GM08714 (cell line): ENCODE measurements around the gene PTX4.

ENCODE experiments used
- H3K4me3 ChIP-seq: fragments of 200-500 bp; sonication (Bioruptor generic); 2 replicates; pipeline ENCODE4 v1.5.1; 2014; ENCODE audit warnings: mild to moderate bottlenecking, low read length, inconsistent platforms
- ZNF274 ChIP-seq: IDR thresholded peaks from 2 replicates; pipeline ENCODE4 v1.6.1; 2012; ENCODE audit warnings: mild to moderate bottlenecking, low read depth, low read length

The PTX4 gene

GRCh38 chr16:1528921-1529537, 40.3 kb upstream of the PTX4 start:
- no peak overlapping the region for H3K4me3 ChIP-seq
- no peak for TF ChIP-seq ZNF274

GRCh38 chr16:1527836-1528811, 39.4 kb upstream of the PTX4 start:
- no peak overlapping the region for H3K4me3 ChIP-seq
- no peak for TF ChIP-seq ZNF274

DNA sequence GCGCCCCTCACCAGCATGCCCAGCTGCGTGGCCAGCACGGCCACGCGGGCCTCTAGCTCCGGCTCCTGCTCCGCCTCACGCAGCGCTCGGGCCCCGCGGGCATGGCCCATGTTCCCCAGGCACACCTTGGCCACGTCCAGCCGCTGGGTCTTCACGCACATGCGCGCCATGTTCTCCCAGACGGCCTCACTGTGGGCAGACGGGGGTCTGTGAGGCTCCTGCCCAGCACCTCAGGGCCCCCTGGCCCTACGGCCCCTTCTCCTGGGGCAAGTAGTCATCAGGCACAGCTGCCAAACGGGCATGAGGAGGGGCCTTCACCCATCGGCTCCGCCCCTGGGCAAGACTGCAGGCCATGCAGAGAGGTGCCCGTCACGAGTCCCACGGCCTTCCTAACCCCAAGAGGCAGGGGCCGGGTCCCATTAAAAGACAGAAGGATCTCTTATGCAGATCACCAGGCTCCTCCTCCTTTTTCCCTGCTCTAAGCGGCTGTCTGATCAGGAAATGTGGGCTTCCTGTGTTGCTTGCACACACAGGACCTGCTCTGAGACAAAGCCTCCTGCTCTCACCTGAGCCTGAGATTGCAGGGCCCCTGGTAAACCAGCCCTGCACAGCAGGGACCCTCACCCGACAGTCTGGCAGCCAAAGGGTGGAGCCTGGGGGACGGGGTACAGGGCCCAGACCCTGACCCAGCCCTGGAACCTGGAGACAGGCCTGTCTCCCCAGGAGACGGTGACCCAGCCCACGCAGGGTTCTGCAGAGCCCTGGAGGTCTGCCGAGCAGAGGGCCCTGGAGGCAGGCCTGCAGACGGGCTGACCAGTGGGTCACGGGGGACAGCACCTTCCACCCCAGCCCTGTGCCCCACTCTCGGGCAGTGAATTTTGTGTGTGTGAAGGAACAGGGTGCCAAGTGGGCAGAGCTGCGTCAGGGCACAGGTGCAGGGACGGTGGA, 38.1 kb upstream of the PTX4 start:
- no peak overlapping the region for H3K4me3 ChIP-seq
- no peak for TF ChIP-seq ZNF274

DNA sequence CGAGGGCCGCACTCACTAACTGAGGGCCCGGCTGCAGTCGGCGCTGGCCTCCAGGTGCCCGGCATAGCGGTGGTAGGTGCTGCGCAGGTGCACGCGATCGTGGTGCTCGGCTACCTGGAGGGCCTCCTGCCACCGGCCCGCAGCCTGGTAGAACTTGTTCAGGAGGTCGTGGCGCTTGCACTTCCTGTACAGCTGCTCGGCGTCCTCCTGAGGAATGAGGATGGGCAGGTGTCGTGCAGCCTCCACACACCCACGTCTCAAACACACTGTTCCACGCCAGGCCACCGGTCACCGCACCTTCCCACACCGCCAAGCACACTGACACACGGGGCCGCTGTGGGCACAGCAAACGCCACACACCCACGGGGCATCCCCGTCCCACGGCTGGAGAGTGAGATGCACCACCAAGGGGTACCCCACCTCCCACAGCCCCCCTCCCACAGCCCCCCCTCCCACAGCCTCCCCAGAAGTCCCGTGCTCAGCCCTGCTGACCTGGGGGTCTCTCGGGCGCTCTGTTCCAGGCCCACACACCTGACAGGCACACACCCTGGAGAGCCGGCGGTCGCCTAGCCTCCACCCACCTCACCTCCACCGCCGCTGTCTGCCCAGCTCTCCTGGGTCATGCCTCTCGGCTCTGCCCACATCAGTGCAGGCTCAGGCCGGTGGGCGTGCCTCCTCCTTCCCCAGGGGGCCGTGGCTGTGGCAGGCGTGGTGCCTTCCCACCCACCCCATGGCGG, 37.3 kb upstream of the PTX4 start:
- no peak overlapping the region for H3K4me3 ChIP-seq
- no peak for TF ChIP-seq ZNF274

DNA sequence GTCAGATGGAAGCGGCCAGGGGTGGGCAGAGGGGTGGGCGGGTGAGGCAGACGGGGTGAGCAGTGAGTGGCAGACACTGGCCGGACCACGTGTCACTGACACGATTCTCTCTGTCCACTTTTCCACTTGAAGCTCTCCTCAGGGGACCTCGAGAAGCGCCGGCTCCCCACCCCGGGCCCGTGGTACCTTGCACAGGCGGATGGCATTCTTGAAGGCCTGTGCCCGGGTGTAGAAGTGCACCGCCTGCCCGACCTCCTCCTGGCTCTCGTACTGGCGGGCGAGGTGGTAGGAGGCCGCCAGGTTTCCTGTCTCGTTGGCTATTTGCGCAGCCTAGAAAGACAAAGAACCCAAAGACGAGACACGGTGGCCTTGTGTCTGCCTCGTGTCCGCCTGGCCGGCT, 35.6 kb upstream of the PTX4 start:
- TF ChIP-seq ZNF274: no peak
- H3K4me3 ChIP-seq: no peak overlapping the region

DNA sequence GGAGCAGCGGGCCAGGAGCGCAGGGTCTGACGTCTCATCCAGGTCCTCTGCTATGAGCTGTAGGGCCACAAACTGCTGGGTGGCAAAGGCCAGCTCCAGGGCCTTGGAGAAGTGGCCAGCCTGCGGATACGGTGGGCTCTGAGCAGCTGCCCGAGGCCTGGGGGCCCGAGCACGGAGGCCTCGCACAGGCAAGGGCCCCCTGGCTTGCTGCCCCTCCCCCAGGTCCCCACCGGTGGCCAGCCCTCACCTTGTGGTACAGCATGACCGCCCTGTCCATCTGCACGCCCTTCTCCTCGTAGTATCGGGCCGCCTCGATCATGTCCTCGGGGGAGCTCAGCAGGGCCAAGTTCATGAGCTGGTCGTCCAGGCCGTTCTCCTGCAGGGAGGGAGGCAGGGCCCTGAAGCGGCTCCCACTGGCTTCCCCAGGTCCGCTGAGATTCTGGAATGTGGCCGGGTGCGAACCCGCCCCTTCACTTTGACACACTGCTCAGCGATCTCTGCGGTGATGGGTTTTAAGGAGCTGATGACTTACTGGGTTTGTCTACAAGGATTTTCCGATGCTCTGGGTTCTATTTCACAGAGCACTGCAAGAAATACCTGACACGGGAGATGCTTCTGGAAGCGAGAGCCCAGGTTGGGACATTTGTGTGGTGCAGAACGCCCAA, 35.0 kb upstream of the PTX4 start:
- H3K4me3 ChIP-seq: no peak overlapping the region
- no peak for TF ChIP-seq ZNF274

DNA sequence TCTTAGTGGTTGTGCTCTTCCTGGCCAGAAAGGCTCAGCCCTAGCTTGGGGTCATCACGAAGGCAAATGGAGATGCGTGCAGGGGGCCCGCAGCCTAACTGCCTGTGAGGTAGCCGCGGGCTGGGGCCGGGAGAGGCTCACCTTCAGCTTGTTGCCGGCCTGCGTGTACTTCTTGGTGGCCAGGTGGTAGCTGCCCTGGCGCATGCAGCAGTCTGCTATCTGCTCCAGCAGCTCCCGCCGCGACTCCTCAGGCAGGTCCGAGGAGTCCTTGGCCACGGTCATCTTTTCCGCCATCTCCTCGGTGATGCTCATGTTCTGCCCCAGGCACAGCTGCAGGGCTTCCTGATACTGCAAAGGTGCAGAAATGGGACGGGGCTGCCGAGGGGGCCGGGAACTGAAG, 31.7 kb upstream of the PTX4 start:
- TF ChIP-seq ZNF274: no peak
- no peak overlapping the region for H3K4me3 ChIP-seq

- H3K4me3 ChIP-seq: no peak overlapping the region
- TF ChIP-seq ZNF274: no peak
Observed at GRCh38 chr16:1519831-1520230, 31.1 kb upstream of the PTX4 start.

DNA sequence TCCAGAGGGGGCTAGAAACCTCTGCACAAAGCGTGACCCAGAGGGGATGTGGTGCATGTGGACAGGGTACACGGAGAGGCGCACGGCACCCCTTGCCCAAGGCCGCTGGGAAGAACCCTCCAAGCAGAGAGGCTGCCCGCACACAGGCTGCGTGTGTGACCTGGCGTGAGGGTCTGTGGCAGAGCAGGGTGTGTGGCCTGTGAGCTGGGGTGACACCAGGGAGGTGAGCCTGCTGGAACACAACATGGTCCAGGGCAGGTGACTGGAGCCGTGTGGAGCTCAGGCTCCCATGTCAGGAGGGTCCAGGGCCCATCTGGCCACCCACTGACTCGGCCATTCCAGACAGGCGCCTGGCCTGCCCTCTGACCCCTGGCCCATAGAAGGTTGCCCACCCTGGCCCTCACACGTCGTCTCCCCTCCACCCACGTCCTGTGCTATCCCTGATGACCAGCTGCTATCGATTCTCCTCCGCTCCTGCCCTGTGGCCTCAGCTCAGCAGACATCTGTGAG, 29.9 kb upstream of the PTX4 start:
- H3K4me3 ChIP-seq: no peak overlapping the region
- no peak for TF ChIP-seq ZNF274

DNA sequence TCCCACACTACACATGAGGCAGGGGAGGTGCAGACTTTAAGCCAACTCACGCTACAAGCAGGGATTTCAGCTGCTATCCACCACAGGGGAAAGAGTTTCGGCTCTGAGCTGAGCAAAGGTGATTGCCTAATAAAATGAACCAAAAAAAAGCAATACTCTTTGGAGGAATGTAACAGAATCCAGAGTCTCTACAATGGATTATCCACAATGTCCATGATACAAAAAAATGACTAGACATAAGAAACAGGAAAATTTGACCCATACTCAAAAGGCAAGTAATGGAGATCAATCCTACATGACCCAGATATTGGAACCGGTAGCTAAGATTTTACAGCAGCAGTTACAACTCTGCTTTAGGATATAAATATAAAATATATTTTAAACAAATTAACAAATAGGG, 25.8 kb upstream of the PTX4 start:
- TF ChIP-seq ZNF274: no peak

DNA sequence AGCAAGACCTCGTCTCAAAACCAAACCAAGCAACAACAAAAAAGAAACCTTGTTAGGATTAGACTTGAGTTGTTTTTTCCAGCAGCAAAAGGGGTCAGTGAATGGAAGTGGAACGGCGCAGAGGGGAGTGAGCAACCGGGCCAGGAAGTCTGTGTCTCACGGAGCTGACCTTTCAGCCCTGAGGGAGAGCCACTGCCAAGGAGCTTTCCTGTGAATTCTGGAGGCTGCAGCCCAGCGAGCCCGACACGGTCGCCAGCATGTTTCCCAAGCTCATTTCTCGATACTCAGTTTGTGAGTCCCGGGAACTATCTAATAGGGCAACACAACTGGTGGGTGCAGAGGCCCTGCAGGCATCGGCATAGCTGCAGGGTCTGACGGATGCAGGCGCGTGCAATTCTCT, 24.0 kb upstream of the PTX4 start:
- TF ChIP-seq ZNF274: no peak
- no peak overlapping the region for H3K4me3 ChIP-seq

More for the DNA sequence above, 25.8 kb upstream of the PTX4 start:
- no peak overlapping the region for H3K4me3 ChIP-seq

- TF ChIP-seq ZNF274: no peak
- no peak overlapping the region for H3K4me3 ChIP-seq
Observed at GRCh38 chr16:1511662-1512569, 23.2 kb upstream of the PTX4 start.
